HepG2 (cell line): Measurements from ENCODE around the gene HEXIM1. TPM values are rescaled to one million over a fixed set of nuclear protein-coding genes. Genes with fewer than 3 reads are reported as not detected.

Experiments used
- ATAC-seq: fragments of 200-7000 bp; cut with Tn5 transposase; 3 replicates; pipeline ENCODE4 v1.9.1; 2020; ENCODE audit warnings: mild to moderate bottlenecking, moderate library complexity
- BruUV-seq: library from RNA; stranded (reverse); fragments of 400-500 nt; replicated peaks from 2 replicates; lab custom pipeline; 2021; lab: Mats Ljungman, UMichigan
- CTCF ChIA-PET: fragments of 300-600 bp; formaldehyde crosslinking; extraction: SDS; loops from one replicate; lab custom pipeline; 2021; ENCODE audit warnings: low total read pairs, inconsistent platforms, low intra/inter-chr PET ratio; lab: Yijun Ruan, JAX
- POLR2A ChIA-PET: fragments of 350-600 bp; sonication (Branson Sonifier 250); formaldehyde crosslinking; loops from one replicate; lab custom pipeline; 2020; ENCODE audit warnings: antibody characterized with exemption, inconsistent platforms; lab: Yijun Ruan, JAX
- DNase-seq: peaks from one replicate; pipeline ENCODE4 v3.0.0-alpha.2; 2015; ENCODE audit warnings: low spot score
- FAIRE-seq: peaks from 3 replicates; lab custom pipeline; 2011; peaks lifted over from hg19 to GRCh38; lab: Jason Lieb, UNC
- H2AFZ ChIP-seq: one replicate; pipeline ENCODE4 v1.6.1; 2011; ENCODE audit warnings: low read length, inconsistent platforms
- H3K27ac ChIP-seq: fragments of 300-600 bp; 3 replicates; pipeline ENCODE4 v1.8.0; 2011; ENCODE audit warnings: mixed run types, mild to moderate bottlenecking, mixed read lengths, low read length, inconsistent platforms; ENCODE audit not compliant: insufficient read depth; ENCODE audit errors: extremely low read length
- H3K27me3 ChIP-seq, 2 experiments: fragments of 200-600 bp in 1 of 2; 2 replicates in 1 of 2; 3 replicates in 1 of 2; pipeline versions ENCODE4 v1.6.0 to v1.8.0; 2011; ENCODE audit warnings: low read length in 2 of 2, mild to moderate bottlenecking in 2 of 2, moderate library complexity in 2 of 2, inconsistent platforms in 1 of 2; ENCODE audit not compliant: insufficient read depth in 2 of 2, control insufficient read depth in 1 of 2
- H3K36me3 ChIP-seq, 2 experiments: fragments of 200-600 bp in 1 of 2; replicated peaks in 1 of 2; 2 replicates in 1 of 2; 3 replicates in 1 of 2; pipeline versions ENCODE4 v1.5.1 to v1.8.0; 2011; ENCODE audit warnings: low read length in 2 of 2, inconsistent platforms in 1 of 2; ENCODE audit not compliant: insufficient read depth in 2 of 2, control insufficient read depth in 1 of 2
- H3K4me1 ChIP-seq: 2 replicates; pipeline ENCODE4 v1.5.1; 2012; ENCODE audit warnings: low read length, inconsistent platforms; ENCODE audit not compliant: insufficient read depth
- H3K4me2 ChIP-seq: 2 replicates; pipeline ENCODE4 v1.6.0; 2011; ENCODE audit warnings: low read depth, low read length, inconsistent platforms
- H3K4me3 ChIP-seq, 3 experiments: fragments of 200-600 bp in 1 of 3; sonication (generic), shearing (Covaris generic) in 1 of 3; replicated peaks in 1 of 3; 2 replicates each; pipeline ENCODE4 v1.5.1; 2011 to 2016; ENCODE audit warnings: low read length in 3 of 3, inconsistent platforms in 2 of 3, low read depth in 2 of 3, mild to moderate bottlenecking in 2 of 3, control low read depth in 1 of 3, mixed read lengths in 1 of 3; ENCODE audit not compliant: insufficient read depth in 1 of 3
- H3K79me2 ChIP-seq: one replicate; pipeline ENCODE4 v1.6.1; 2011; ENCODE audit warnings: low read length, inconsistent platforms; ENCODE audit not compliant: insufficient read depth
- H3K9ac ChIP-seq: 2 replicates; pipeline ENCODE4 v1.6.0; 2011; ENCODE audit warnings: mild to moderate bottlenecking, low read depth, low read length, inconsistent platforms; ENCODE audit not compliant: insufficient read depth
- H3K9me3 ChIP-seq: 2 replicates; pipeline ENCODE4 v1.5.1; 2012; ENCODE audit warnings: mild to moderate bottlenecking, low read length
- H4K20me1 ChIP-seq: 2 replicates; pipeline ENCODE4 v1.6.0; 2011; ENCODE audit warnings: inconsistent platforms, mild to moderate bottlenecking, low read length, moderate library complexity; ENCODE audit not compliant: insufficient read depth
- DPF2 ChIP-seq: sonication (generic); formaldehyde crosslinking; IDR thresholded peaks from 2 replicates; pipeline ENCODE4 v1.4.0; 2020; ENCODE audit warnings: mild to moderate bottlenecking, low read depth, missing genetic modification reagents, borderline replicate concordance
- ONECUT2 ChIP-seq: sonication (generic); formaldehyde crosslinking; IDR thresholded peaks from 2 replicates; pipeline ENCODE4 v1.4.0; 2020; ENCODE audit warnings: missing genetic modification reagents
- TOPORS ChIP-seq: sonication (generic); formaldehyde crosslinking; IDR thresholded peaks from 2 replicates; pipeline ENCODE4 v1.8.0; 2023; ENCODE audit warnings: mild to moderate bottlenecking, missing genetic modification reagents
- YEATS4 ChIP-seq: sonication (generic); formaldehyde crosslinking; IDR thresholded peaks from 2 replicates; pipeline ENCODE4 v1.4.0; 2020; ENCODE audit warnings: missing genetic modification reagents, borderline replicate concordance
- ZBTB7A ChIP-seq: sonication (generic); formaldehyde crosslinking; IDR thresholded peaks from 2 replicates; pipeline ENCODE4 v1.8.0; 2022; ENCODE audit warnings: mild to moderate bottlenecking, missing genetic modification reagents
- ZNF264 ChIP-seq: sonication (generic); formaldehyde crosslinking; IDR thresholded peaks from 2 replicates; pipeline ENCODE4 v1.4.0; 2020; ENCODE audit warnings: missing genetic modification reagents
- ZNF326 ChIP-seq: sonication (generic); formaldehyde crosslinking; IDR thresholded peaks from 2 replicates; pipeline ENCODE4 v1.4.0; 2020; ENCODE audit warnings: missing genetic modification reagents, borderline replicate concordance
- ZNF674 ChIP-seq: sonication (generic); formaldehyde crosslinking; IDR thresholded peaks from 2 replicates; pipeline ENCODE4 v1.5.0; 2020; ENCODE audit warnings: low read depth, mild to moderate bottlenecking, missing genetic modification reagents
- ZNF790 ChIP-seq: sonication (generic); formaldehyde crosslinking; IDR thresholded peaks from 2 replicates; pipeline ENCODE4 v1.8.0; 2022; ENCODE audit warnings: missing genetic modification reagents, mild to moderate bottlenecking, borderline replicate concordance
- WGBS: methylation state at CpG from one replicate; pipeline ENCODE4 v1.1.6; 2017; ENCODE audit warnings: low lambda C conversion rate; 5-methylcytosine and 5-hydroxymethylcytosine counted together
- in situ Hi-C: cut with HindIII; loops from 2 replicates; pipeline ENCODE4 v1.10.0; 2017; ENCODE audit warnings: low pct_unique_long_range_greater_than_20kb; ENCODE audit not compliant: extremely low pct_ligation_motif_present
- intact Hi-C: fragments of 100-400 bp; cut with micrococcal nuclease; formaldehyde crosslinking; loops from one replicate; pipeline ENCODE4 v1.10.0; 2022; ENCODE audit not compliant: unreplicated experiment
- polyA plus RNA-seq, 8 experiments: library from polyadenylated mRNA; depleted of rRNA in 3 of 8; stranded (reverse) in 7 of 8; unstranded in 1 of 8; fragments of >200 nt; fragmentation: Illumina TruSeq in 4 of 8; extraction: Trizol in 4 of 8; gene quantifications; 2 replicates each; pipeline versions ENCODE4 v1.2.1 to v1.2.3, GENCODE V29; 2011 to 2016; ENCODE audit warnings: low read depth in 4 of 8, missing spikeins in 1 of 8, mixed read lengths in 1 of 8; ENCODE audit not compliant: insufficient read depth in 1 of 8
- total RNA-seq, 5 experiments: library from RNA; depleted of rRNA; stranded (reverse); fragments of >200 nt; fragmentation: Illumina TruSeq; extraction: Trizol; gene quantifications; 2 replicates each; pipeline ENCODE4 v1.2.3, GENCODE V29; 2016; ENCODE audit warnings: low read depth in 1 of 5
- TF ChIP-seq, protein P1 (sequence below): sonication (generic); formaldehyde crosslinking; IDR thresholded peaks from 2 replicates; pipeline ENCODE4 v1.5.1; 2020; ENCODE audit warnings: mild to moderate bottlenecking, missing genetic modification reagents, borderline replicate concordance
- TF ChIP-seq, protein P2 (sequence below): sonication (generic); formaldehyde crosslinking; IDR thresholded peaks from 2 replicates; pipeline ENCODE4 v1.5.1; 2020; ENCODE audit warnings: mild to moderate bottlenecking, missing genetic modification reagents
- TF ChIP-seq, protein P3 (sequence below): sonication (generic); formaldehyde crosslinking; IDR thresholded peaks from 2 replicates; pipeline ENCODE4 v1.5.0; 2020; ENCODE audit warnings: missing genetic modification reagents

HEXIM1 gene
- total and polyA plus RNA-seq, 2 of the 13 experiments (the other 11 are each of a cell fraction or from before 2014, with no cell fraction given), result 10.5 to 16.6 TPM

DNA sequence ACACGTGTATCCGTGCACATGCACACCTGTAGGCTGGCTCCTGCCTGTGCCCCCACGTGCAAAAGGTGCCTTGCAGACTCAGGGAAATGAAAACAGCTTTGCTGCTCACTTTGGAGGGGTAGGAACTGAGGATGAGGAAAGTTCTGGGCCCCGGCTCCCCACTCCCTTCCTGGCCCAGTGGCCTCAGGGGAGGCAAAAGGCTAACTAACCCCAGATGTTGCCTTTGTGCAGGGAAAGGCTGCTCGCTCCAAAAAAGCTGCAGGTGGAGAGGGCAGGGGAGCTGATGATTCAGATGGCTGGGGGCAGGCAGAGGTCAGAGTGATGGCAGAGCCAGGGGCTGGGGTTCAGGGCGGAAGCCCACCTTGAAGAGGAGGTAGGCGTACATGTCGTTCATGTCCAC lies 28.3 kb upstream of the HEXIM1 start (continued):
- TF ChIP-seq, protein P1, sequence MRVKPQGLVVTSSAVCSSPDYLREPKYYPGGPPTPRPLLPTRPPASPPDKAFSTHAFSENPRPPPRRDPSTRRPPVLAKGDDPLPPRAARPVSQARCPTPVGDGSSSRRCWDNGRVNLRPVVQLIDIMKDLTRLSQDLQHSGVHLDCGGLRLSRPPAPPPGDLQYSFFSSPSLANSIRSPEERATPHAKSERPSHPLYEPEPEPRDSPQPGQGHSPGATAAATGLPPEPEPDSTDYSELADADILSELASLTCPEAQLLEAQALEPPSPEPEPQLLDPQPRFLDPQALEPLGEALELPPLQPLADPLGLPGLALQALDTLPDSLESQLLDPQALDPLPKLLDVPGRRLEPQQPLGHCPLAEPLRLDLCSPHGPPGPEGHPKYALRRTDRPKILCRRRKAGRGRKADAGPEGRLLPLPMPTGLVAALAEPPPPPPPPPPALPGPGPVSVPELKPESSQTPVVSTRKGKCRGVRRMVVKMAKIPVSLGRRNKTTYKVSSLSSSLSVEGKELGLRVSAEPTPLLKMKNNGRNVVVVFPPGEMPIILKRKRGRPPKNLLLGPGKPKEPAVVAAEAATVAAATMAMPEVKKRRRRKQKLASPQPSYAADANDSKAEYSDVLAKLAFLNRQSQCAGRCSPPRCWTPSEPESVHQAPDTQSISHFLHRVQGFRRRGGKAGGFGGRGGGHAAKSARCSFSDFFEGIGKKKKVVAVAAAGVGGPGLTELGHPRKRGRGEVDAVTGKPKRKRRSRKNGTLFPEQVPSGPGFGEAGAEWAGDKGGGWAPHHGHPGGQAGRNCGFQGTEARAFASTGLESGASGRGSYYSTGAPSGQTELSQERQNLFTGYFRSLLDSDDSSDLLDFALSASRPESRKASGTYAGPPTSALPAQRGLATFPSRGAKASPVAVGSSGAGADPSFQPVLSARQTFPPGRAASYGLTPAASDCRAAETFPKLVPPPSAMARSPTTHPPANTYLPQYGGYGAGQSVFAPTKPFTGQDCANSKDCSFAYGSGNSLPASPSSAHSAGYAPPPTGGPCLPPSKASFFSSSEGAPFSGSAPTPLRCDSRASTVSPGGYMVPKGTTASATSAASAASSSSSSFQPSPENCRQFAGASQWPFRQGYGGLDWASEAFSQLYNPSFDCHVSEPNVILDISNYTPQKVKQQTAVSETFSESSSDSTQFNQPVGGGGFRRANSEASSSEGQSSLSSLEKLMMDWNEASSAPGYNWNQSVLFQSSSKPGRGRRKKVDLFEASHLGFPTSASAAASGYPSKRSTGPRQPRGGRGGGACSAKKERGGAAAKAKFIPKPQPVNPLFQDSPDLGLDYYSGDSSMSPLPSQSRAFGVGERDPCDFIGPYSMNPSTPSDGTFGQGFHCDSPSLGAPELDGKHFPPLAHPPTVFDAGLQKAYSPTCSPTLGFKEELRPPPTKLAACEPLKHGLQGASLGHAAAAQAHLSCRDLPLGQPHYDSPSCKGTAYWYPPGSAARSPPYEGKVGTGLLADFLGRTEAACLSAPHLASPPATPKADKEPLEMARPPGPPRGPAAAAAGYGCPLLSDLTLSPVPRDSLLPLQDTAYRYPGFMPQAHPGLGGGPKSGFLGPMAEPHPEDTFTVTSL, result no peak
- TF ChIP-seq DPF2 (CRISPR knock-in tag), result no peak

DNA sequence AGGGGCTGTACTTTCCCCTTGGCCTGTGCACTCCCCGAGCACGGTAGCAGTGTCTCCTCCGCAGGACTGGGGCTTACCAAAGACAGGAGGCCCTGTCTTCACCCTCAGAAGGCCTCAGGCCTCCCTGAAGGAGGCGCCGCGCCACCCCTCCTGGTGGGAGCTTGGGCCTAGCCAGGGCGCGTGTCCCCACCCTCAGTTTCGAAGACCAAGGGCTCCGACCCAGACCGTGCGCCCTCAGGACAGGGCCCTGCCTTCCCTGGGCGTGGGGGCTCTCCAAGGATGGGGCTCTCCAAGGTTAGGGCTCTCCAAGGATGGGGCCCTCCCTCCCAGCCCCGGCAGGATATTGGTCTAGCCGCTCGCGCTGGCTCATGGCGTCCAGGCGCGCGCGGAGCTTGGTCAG lies 27.7 kb upstream of the HEXIM1 start:
- in situ Hi-C loops (no loop called here), intact Hi-C loops (no loop called here)
- CTCF ChIA-PET, result no interaction called here
- DNase-seq, result no peak
- Histone ChIP-seq H3K9me3 (no peaks in the 10 kb centered on the region), H2AFZ (no peak overlapping the region), H3K27ac (no peak overlapping the region), H3K9ac (no peak overlapping the region)
- WGBS, result 98% methylated on average over 9 of the region's 22 CpGs
- ATAC-seq, result no peak
- TF ChIP-seq, protein P2, sequence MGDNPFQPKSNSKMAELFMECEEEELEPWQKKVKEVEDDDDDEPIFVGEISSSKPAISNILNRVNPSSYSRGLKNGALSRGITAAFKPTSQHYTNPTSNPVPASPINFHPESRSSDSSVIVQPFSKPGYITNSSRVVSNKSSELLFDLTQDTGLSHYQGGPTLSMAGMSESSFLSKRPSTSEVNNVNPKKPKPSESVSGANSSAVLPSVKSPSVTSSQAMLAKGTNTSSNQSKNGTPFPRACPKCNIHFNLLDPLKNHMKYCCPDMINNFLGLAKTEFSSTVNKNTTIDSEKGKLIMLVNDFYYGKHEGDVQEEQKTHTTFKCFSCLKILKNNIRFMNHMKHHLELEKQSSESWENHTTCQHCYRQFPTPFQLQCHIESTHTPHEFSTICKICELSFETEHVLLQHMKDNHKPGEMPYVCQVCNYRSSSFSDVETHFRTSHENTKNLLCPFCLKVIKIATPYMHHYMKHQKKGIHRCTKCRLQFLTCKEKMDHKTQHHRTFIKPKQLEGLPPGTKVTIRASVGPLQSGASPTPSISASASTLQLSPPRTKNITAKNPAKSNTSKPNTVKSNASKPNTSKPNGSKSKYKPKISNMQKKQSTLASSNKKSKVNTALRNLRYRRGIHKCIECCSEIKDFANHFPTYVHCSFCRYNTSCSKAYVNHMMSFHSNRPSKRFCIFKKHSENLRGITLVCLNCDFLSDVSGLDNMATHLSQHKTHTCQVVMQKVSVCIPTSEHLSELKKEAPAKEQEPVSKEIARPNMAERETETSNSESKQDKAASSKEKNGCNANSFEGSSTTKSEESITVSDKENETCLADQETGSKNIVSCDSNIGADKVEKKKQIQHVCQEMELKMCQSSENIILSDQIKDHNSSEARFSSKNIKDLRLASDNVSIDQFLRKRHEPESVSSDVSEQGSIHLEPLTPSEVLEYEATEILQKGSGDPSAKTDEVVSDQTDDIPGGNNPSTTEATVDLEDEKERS (CRISPR knock-in tag), result no peak
- TF ChIP-seq ZNF326 (CRISPR knock-in tag) (no peak), ZNF264 (CRISPR knock-in tag) (no peak), ZNF790 (CRISPR knock-in tag) (no peak), ONECUT2 (CRISPR knock-in tag) (no peak), ZNF674 (no peak), YEATS4 (no peak), ZBTB7A (no peak), TOPORS (CRISPR knock-in tag) (no peak)
- TF ChIP-seq, protein P3, sequence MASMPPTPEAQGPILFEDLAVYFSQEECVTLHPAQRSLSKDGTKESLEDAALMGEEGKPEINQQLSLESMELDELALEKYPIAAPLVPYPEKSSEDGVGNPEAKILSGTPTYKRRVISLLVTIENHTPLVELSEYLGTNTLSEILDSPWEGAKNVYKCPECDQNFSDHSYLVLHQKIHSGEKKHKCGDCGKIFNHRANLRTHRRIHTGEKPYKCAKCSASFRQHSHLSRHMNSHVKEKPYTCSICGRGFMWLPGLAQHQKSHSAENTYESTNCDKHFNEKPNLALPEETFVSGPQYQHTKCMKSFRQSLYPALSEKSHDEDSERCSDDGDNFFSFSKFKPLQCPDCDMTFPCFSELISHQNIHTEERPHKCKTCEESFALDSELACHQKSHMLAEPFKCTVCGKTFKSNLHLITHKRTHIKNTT (CRISPR knock-in tag), result no peak
- TF ChIP-seq, all 625 proteins: peak for 0
- Histone ChIP-seq H3K79me2 (no peaks in the 10 kb centered on the region), H3K27me3 (no peaks in the 10 kb centered on the region), H3K36me3 (peaks cover 0 to 4% of the 10 kb centered on the region in 2 experiments; a peak in 1 of 5 replicates), H4K20me1 (no peaks in the 10 kb centered on the region), H3K4me3 (no peak overlapping the region), H3K4me2 (no peak overlapping the region), H3K4me1 (peaks cover 45% of the 10 kb centered on the region)
- BruUV-seq, result no TSS peak
- POLR2A ChIA-PET, result interaction anchor here (0.7 kb wide), 1 partner anchor 28 kb away, joined by 4 read pairs; the partner anchor contains the start of gene HEXIM1
- FAIRE-seq, result no peak
